Measurements from ENCODE around the gene SCARF1.

The SCARF1 gene

DNA sequence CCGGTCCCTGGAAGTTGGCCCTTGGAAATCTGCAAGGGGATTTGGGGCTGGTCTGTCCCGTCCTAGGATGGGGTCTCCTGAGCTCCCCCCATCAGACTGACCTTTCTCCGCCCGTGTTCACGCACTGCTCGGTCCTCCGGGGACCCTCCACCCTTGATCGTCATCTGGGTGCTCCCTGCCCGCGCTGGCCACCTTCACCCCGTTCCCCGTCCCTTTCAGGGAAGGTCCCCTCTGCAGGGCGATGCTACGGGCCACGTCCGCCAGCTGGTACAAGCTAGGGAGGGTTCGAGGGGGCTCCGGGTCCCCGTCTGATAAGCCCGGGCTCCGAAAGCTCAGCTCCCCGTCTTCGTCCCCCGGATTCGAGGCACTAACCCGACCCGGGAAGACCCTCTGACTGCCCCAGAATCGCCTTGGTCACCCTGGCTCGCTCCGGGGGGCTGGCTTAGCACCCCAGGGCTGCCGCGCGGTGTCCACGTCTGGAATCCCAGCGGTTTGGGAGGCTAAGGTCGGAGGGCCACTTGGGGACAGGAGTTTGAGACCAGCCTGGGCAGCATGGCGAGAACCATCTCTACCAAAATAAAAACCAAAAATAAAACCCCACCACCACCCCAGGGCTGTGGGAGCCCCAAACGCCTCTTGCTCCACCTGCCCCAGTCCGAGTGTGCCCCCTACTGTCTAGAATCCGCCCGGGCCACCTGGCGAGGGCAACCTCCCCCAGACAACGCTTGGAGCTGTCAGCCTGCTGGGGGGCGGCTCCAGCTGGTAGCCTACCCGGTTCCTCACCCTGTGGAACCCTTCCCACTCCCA, 15.8 kb downstream of the SCARF1 start:
- peak; percentile 63 to 74 for DNase-seq (ENCODE audit: low read depth in 2 of 2)

DNA sequence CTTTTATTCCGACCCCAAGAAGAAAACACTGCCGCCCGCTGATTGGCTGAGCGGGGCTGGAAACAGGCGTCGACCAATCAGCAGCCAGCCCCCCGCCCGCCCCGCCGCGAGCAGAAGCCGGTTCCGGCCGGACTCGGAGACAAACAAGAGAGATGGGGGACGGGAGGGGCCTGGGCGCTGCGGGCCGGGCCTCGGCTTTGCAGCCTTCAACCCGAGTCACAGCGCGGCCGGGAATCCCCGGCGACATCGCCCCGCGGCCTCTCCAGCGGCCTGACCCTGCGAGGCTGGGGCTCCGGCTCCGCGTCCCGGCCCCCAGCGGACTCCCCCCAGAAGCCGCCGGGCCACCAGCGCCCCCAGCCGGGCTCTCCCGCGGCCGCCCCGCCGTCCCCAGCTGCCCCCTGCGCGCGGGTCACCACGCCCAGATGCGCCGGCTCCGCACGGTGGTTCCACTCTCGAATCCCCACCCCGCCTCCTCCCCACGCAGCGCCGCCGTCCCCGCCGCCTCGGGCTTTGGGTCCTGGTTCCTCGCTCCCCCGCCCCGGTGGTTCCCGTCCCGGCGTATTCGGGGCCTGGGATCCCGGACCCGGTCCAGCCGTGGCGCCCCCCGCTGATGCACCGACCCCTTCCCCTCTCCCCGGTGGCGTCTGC, 16.6 kb downstream of the SCARF1 start:
- peak; percentile 80 to 84 for DNase-seq (ENCODE audit: low read depth in 2 of 2)

GRCh38 chr17:1627982-1628855, 17.3 kb downstream of the SCARF1 start, which contains the start of gene SLC43A2:
TSS of gene SLC43A2 (minus strand) at chr17:1628834. CDS start at chr17:1627874, 960 bp downstream.
- peak; percentile 53 to 74 for DNase-seq (ENCODE audit: low read depth in 2 of 2)

DNA sequence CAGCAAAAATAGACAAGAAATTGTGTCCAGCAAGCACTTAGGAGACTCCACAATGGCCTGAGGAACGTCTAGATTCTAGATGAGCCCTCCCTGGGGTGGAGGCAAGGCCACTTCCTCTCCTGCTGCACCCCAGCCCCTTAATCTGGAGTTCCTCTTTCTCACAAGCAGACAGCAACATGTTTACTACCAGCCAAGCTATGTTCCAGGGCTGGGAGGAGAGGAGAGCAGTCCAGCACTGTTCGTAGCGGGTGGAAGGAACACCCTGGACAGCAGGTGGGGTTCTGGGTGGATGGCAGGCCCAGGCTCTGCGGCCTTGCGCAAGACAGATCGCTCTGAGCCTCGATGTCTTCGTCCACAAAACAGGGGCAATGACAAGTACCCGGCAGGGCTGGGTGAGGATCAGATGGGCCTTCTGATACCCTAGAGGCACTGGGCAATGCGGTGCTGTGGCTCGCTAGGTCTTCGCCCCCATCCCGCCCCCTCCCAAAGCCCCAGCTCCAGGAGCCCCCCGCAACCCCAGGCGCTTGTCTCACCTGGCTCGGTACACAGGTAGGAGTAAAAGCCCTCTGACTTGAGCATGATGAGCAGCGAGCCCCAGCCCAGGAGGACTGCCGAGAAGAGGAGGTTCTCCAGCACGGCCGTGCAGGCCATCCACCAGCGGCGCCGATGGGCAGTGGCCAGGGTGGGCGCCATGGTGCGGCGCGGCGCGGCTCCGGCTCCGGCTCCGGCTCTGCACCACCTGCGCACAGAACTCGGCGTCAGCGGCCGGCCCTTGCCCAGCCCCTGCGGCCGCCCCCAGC, 18.1 kb downstream of the SCARF1 start:
- DNase-seq (ENCODE audit: low read depth in 2 of 2) = no peak

DNA sequence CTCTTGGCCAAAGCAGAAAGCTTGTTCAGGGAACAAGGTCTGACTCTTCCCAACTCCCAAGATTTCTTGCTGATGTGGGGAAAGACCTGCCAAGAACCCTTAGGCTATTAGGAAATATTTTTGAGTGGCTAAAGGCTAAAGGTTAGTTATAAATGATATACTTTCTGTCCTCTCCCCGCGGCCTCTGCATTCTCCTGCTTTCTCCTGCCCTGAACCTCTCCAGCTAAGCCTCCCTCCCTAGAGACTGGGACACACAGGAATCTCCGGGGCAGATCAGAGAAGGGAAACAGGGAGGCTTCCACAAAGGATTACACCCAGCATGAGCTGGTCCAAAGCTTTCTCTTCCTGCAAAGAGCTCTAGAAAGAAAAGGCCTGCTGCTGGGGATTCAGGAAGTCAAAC, 19.2 kb downstream of the SCARF1 start:
- no peak for DNase-seq (ENCODE audit: low read depth in 2 of 2)

DNA sequence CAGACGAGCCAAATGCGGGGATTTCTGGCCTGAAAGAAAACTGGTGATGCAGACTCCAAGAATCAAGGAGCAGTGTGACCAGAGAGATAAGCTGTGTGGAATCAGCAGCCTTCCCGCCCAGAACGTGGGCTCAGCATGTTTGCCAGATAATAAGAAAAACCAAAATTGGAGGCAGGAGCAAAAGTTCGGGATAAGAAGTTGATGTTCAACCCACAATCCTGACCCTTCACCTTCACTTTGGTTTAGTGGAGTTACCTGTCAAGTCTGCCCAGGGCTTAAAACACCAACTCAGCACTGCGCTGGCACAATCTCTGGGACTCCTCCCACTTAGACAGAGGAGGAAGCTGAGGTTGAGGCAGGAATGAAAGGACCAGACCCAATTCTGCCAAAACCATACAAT, 20.0 kb downstream of the SCARF1 start:
- no peak for DNase-seq (ENCODE audit: low read depth in 2 of 2)

- no peak for DNase-seq (ENCODE audit: low read depth in 2 of 2)
Measured at GRCh38 chr17:1625053-1625452, 20.5 kb downstream of the SCARF1 start.

- DNase-seq (ENCODE audit: low read depth in 2 of 2) = no peak
Measured at GRCh38 chr17:1624650-1625049, 20.9 kb downstream of the SCARF1 start.

- no peak for DNase-seq (ENCODE audit: low read depth in 2 of 2)
Measured at GRCh38 chr17:1623057-1623630, 22.4 kb downstream of the SCARF1 start.

GRCh38 chr17:1621273-1621954, 24.1 kb downstream of the SCARF1 start:
- no peak for DNase-seq (ENCODE audit: low read depth in 2 of 2)

- DNase-seq (ENCODE audit: low read depth in 2 of 2) = no peak
Measured at GRCh38 chr17:1620486-1620885, 25.0 kb downstream of the SCARF1 start.

DNA sequence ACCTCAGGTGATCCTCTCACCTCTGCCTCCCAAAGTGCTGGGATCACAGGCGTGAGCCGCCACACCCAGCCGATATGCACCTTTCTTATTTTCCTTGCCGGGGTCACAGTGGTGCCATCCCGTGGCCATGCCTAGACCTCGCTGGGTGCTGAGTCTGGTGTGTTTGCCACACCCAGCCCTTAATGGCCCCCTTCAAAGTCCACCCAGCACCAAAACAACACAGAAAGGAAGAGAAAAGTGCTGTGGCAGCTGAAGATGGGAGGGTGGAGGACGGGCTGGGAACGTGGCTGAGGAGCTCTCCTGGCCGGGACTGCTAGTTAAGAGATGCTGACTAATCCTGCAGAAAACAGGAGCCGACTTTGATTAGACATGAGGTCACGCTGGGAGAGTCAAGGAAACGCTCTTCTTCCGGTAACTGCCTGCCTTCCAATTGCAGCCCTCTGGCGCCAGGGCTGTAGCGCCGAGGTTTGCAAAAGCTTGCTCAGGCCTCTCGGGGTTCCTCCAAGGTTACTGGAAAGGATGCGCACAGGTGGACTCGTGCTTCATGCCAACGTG, 27.8 kb downstream of the SCARF1 start:
- DNase-seq (ENCODE audit: low read depth in 2 of 2) = no peak

DNA sequence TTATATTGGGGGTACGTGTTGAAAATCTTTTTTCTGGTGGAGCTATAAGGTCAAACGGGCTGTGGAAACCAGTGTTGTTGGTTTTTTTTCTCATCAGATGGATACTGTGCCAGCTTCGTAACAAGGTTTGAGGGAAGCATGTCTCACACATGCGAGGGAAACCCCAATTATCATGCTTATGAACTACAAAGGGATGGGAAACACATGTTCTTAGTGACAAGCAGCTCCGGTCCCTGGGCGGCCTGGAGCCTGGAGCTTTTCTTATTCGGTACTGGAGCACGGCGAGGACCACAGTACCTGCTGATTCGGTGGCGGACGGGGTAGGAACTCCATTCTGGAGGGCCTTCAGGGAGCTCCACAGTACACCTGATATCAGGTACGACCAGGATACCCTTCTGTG, 29.4 kb downstream of the SCARF1 start:
- DNase-seq (ENCODE audit: low read depth in 2 of 2) = no peak

DNA sequence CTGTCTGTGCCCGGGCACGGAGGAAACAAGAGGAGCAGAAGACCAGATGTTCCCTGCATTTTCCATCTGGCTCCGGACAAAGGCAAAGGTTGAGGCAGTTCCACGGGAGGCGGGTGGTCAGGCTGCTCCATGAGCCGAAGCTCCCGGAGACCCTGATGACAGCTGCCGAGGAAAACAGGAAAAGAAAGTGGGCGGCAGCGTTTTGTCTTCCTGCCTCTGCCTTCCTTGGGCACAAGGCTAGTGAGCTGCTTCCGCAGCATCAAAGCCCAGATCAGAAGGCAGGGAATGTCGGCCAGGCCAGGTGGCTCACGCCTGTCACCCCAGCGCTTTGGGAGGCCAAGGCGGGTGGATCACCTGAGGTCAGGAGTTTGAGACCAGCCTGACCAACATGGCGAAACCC, 33.1 kb downstream of the SCARF1 start:
- DNase-seq (ENCODE audit: low read depth in 2 of 2) = no peak

DNA sequence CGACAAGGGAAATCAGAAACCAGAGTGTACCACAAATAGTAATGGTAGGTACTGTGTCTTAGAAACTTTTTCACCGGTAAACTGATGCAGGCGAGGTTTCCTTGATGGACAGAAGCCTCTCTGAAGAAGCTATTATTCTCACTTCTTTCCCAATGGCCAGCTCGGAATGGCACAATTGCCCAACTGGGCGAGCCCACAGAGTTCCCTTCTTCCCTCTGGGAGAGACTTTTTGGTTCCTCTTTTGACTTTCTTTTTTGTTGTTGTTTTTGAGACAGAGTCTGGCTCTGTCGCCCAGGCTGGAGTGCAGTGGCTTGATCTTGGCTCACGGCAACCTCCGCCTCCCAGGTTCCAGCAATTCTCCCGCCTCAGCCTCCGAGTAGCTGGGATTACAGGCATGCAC, 33.8 kb downstream of the SCARF1 start:
- no peak for DNase-seq (ENCODE audit: low read depth in 2 of 2)

GRCh38 chr17:1608676-1609075, 36.9 kb downstream of the SCARF1 start:
- no peak for DNase-seq (ENCODE audit: low read depth in 2 of 2)

DNA sequence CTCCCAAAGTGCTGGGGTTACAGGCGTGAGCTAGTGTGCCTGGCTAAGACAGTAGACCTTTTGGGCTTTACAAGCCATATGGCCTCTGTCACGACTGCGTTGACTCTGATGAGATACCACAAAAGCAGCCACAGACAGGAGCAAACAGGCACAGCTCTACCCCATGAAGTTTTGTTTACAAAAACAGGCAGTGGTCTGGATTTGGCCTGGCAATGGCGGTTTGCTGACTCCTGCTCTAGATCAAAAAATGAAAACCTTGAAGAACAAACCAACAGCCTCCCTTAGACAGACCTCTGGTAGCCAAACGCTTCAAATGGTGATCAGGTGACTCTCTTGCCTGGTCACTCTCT, 37.6 kb downstream of the SCARF1 start:
- no peak for DNase-seq (ENCODE audit: low read depth in 2 of 2)

DNA sequence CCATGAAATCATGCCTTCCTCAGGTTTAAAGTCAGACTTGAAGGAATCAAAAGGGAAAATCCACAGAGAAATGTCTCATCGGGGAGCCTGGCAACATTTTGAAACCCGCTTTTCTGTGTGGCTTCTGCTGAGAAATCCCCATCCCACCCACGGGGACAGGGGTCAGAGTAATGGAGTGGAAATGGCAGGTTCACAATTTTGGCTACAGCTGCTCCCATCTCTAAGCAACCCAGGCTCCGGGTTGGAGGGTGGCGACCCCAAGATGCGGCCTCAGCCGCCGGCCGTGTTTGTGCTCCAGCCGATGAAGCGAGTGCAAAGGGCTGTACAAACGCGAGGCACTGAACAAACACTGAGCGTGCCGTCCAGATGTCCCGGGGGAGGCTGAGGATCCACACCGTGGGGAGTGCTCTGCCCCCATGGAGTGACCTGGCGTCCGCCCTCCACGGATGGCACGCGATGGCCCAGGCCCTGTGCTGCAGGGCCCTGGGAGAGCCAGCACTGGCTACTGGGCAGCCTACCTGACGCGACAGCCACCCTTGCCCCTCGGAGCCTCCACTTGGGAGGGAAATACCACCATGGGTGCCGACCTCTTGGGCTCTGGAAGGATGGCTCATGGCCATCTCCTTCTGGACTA, 39.1 kb downstream of the SCARF1 start:
- no peak for DNase-seq (ENCODE audit: low read depth in 2 of 2)

GRCh38 chr17:1605681-1606351, 39.7 kb downstream of the SCARF1 start:
- no peak for DNase-seq (ENCODE audit: low read depth in 2 of 2)
